ENCODE data around the gene ANKRD6. TPM values are rescaled to one million over a fixed set of nuclear protein-coding genes. Genes with fewer than 3 reads are reported as not detected.

Gene ANKRD6
- total RNA-seq, 2 experiments from 2014 or later, result 2.4 to 7.0 TPM

DNA sequence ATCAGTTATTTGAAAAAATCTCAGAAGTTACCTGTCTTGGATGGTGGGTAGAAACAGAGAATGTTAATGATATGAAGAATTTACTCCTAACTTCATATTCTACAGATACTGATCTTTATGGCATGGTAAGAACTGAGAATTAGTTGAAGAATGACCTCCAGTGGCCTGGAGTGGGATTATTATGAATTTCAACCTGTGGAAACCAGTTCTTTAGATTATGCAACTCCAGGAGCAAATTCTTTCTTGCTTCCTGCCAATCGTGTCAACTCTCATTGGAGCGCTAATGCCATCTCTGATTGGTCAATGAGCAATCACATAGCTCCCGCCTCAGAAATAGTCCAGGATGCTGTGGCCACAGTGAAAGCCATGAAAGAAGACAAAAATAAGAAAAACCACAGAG lies 165.0 kb downstream of the ANKRD6 start:
- BruUV-seq (replicated peaks), result no TSS peak
- Histone ChIP-seq H3K36me3 (ENCODE audit: insufficient read depth, low read length) (no peaks in the 10 kb centered on the region), H3K4me3 (ENCODE audit: low read depth, low read length, poor library complexity, severe bottlenecking) (no peak overlapping the region), H3K9me2 (ENCODE audit: insufficient read depth, low read length) (no peaks in the 10 kb centered on the region), H4K20me1 (ENCODE audit: insufficient read depth, low read length) (no peaks in the 10 kb centered on the region), H3K79me2 (ENCODE audit: insufficient read depth, low read depth, low read length) (no peaks in the 10 kb centered on the region), H2AFZ (ENCODE audit: low read length) (peak overlapping the region; percentile 3; the same call in 1 of the 2 replicates), H3K4me2 (ENCODE audit: low read length) (no peak overlapping the region), H3K4me1 (ENCODE audit: insufficient read depth, low read length, poor library complexity, severe bottlenecking) (peaks cover 28% of the 10 kb centered on the region), H3K27ac (ENCODE audit: low read depth, low read length, poor library complexity, severe bottlenecking) (no peak overlapping the region), H3K9me3 (ENCODE audit: low read length) (peaks cover 8% of the 10 kb centered on the region; the same call in 1 of the 2 replicates)
- intact Hi-C loops (cut with micrococcal nuclease; ENCODE audit: unreplicated experiment), result loop anchor here (5.0 kb wide), 2 partner anchors 166 to 226 kb away; partner anchors contain the start of gene ANKRD6
- POLR2A ChIA-PET, result interaction anchor here (0.6 to 2.2 kb wide), 4 partner anchors 15 to 231 kb away, joined by 3 to 8 read pairs (median 3); partner anchors contain the start of gene CASP8AP2
- CTCF ChIA-PET (ENCODE audit: unreplicated experiment), result interaction anchor here (1.7 kb wide), 1 partner anchor 41 kb away, joined by 5 read pairs; the partner anchor contains the start of gene LYRM2
- DNase-seq (ENCODE audit: low spot score), result peak; percentile 48
- TF ChIP-seq, protein P1, sequence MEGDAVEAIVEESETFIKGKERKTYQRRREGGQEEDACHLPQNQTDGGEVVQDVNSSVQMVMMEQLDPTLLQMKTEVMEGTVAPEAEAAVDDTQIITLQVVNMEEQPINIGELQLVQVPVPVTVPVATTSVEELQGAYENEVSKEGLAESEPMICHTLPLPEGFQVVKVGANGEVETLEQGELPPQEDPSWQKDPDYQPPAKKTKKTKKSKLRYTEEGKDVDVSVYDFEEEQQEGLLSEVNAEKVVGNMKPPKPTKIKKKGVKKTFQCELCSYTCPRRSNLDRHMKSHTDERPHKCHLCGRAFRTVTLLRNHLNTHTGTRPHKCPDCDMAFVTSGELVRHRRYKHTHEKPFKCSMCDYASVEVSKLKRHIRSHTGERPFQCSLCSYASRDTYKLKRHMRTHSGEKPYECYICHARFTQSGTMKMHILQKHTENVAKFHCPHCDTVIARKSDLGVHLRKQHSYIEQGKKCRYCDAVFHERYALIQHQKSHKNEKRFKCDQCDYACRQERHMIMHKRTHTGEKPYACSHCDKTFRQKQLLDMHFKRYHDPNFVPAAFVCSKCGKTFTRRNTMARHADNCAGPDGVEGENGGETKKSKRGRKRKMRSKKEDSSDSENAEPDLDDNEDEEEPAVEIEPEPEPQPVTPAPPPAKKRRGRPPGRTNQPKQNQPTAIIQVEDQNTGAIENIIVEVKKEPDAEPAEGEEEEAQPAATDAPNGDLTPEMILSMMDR (conservative IDR thresholded peaks at IDR 0.05; ENCODE audit: low read length), result peak; percentile 68
- TF ChIP-seq EZH2phosphoT487 (IDR thresholded peaks at IDR 0.05; ENCODE audit: borderline replicate concordance, low read depth, low read length), result no peak

DNA sequence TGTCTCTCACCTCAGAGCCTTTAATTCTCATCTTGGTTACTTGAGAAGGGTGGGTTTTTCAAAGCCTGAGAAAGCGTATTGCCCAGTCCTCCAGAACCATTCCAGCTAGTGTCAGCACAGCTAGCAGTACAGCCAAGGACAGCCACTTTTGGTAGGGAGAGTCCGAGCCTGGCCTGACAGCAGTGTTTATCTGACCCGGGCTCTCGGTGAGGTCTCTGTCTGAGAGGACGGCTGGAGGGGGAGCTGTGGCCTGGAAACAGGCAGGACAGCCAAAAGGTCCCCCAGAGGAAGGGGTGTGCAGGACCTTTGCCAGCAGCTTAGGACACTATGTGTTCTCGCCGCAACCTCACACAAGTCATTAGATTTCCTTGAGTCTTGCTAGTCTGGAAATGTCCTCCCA lies 166.8 kb downstream of the ANKRD6 start:
- no peak for TF ChIP-seq EZH2phosphoT487 (IDR thresholded peaks at IDR 0.05; ENCODE audit: borderline replicate concordance, low read depth, low read length)
- TF ChIP-seq, protein P1 (conservative IDR thresholded peaks at IDR 0.05; ENCODE audit: low read length), result no peak
- DNase-seq (ENCODE audit: low spot score), result no peak
- ChIA-PET POLR2A (interaction anchor here (0.5 to 2.2 kb wide), 3 partner anchors 14 to 249 kb away, joined by 3 to 8 read pairs (median 3); no protein-coding TSS in a partner anchor), CTCF (ENCODE audit: unreplicated experiment) (interaction anchor here (1.7 kb wide), 1 partner anchor 39 kb away, joined by 5 read pairs; the partner anchor contains the start of gene LYRM2)
- intact Hi-C loops (cut with micrococcal nuclease; ENCODE audit: unreplicated experiment), result loop anchor here (5.0 kb wide), 2 partner anchors 167 to 227 kb away; partner anchors contain the start of gene ANKRD6
- Histone ChIP-seq H3K9me2 (ENCODE audit: insufficient read depth, low read length) (no peaks in the 10 kb centered on the region), H3K4me3 (ENCODE audit: low read depth, low read length, poor library complexity, severe bottlenecking) (no peak overlapping the region), H3K36me3 (ENCODE audit: insufficient read depth, low read length) (no peaks in the 10 kb centered on the region), H3K4me2 (ENCODE audit: low read length) (no peak overlapping the region), H3K27ac (ENCODE audit: low read depth, low read length, poor library complexity, severe bottlenecking) (no peak overlapping the region), H3K4me1 (ENCODE audit: insufficient read depth, low read length, poor library complexity, severe bottlenecking) (peaks cover 28% of the 10 kb centered on the region), H3K9me3 (ENCODE audit: low read length) (peaks cover 8% of the 10 kb centered on the region; the same call in 1 of the 2 replicates), H2AFZ (ENCODE audit: low read length) (no peak overlapping the region), H3K79me2 (ENCODE audit: insufficient read depth, low read depth, low read length) (no peaks in the 10 kb centered on the region), H4K20me1 (ENCODE audit: insufficient read depth, low read length) (no peaks in the 10 kb centered on the region)
- no TSS peak for BruUV-seq (replicated peaks)

DNA sequence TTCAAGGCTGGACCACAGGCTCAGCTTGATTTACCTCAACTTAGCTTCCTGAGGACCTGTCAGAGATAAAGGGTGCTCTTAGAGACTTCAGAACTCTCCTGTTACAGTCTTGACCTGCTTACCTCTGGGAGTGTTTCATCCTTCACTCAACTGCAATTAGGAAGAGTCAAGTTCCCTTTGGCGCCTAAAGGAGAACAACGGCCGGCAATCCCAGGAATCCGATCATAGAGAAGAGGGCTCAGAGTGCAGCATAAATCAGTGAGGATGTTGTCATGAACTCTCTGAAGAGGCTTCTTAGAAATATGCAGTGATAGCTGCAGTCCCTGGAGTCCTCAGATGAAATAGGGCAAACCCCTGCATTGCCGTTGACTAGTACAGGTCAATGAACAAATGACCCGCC lies 169.2 kb downstream of the ANKRD6 start:
- Histone ChIP-seq H3K27ac (ENCODE audit: low read depth, low read length, poor library complexity, severe bottlenecking) (no peak overlapping the region), H3K79me2 (ENCODE audit: insufficient read depth, low read depth, low read length) (no peaks in the 10 kb centered on the region), H3K4me2 (ENCODE audit: low read length) (no peak overlapping the region), H3K4me3 (ENCODE audit: low read depth, low read length, poor library complexity, severe bottlenecking) (no peak overlapping the region), H3K36me3 (ENCODE audit: insufficient read depth, low read length) (no peaks in the 10 kb centered on the region), H3K9me2 (ENCODE audit: insufficient read depth, low read length) (no peaks in the 10 kb centered on the region), H2AFZ (ENCODE audit: low read length) (no peak overlapping the region), H3K4me1 (ENCODE audit: insufficient read depth, low read length, poor library complexity, severe bottlenecking) (peaks cover 12% of the 10 kb centered on the region), H4K20me1 (ENCODE audit: insufficient read depth, low read length) (no peaks in the 10 kb centered on the region), H3K9me3 (ENCODE audit: low read length) (no peaks in the 10 kb centered on the region)
- intact Hi-C loops (cut with micrococcal nuclease; ENCODE audit: unreplicated experiment), result no loop called here
- ChIA-PET POLR2A (no interaction called here), CTCF (ENCODE audit: unreplicated experiment) (no interaction called here)
- DNase-seq (ENCODE audit: low spot score), result no peak
- BruUV-seq (replicated peaks), result no TSS peak
- TF ChIP-seq EZH2phosphoT487 (IDR thresholded peaks at IDR 0.05; ENCODE audit: borderline replicate concordance, low read depth, low read length), result no peak
- TF ChIP-seq, protein P1 (conservative IDR thresholded peaks at IDR 0.05; ENCODE audit: low read length), result no peak
